ENCODE measurements around the gene TBPL2. TPM values are rescaled to one million over a fixed set of nuclear protein-coding genes. Genes with fewer than 3 reads are reported as not detected.

TBPL2 gene
- total and polyA plus RNA-seq, 4 donors, result not detected

- H3K27ac ChIP-seq (ENCODE audit: low read depth in 1 of 2, low read length in 1 of 2), result no peak overlapping the region
- no peaks in the 10 kb centered on the region for H3K27me3 ChIP-seq (ENCODE audit: control insufficient read depth in 3 of 3, insufficient read depth in 3 of 3, low read length in 2 of 3)
- peaks cover 0 to 20% (median 6%) of the 10 kb centered on the region in 5 donors for H3K4me1 ChIP-seq (ENCODE audit: control insufficient read depth in 5 of 5, insufficient read depth in 5 of 5, low read length in 5 of 5)
- H3K36me3 ChIP-seq (ENCODE audit: control insufficient read depth in 4 of 4, insufficient read depth in 4 of 4, low read length in 4 of 4), result no peaks in the 10 kb centered on the region
- H3K9ac ChIP-seq (ENCODE audit: insufficient read depth in 1 of 2, low read length in 2 of 2), result no peak overlapping the region
- H3K9me3 ChIP-seq (ENCODE audit: control insufficient read depth in 4 of 4, insufficient read depth in 3 of 4, low read length in 3 of 4), result no peaks in the 10 kb centered on the region
- 35 to 50% methylated on average over 4 of the region's 4 CpGs for WGBS, 2 donors
- no peak overlapping the region for H3K4me3 ChIP-seq
- ATAC-seq (ENCODE audit: insufficient read depth, low FRiP score) (no peak), DNase-seq (no peak)
- no peak for TF ChIP-seq CTCF (IDR thresholded peaks at IDR 0.05; ENCODE audit: control extremely low read depth, extremely low read depth)
These were observed 11.0 kb upstream of the TBPL2 start for GRCh38 chr14:55451398-55451797.

GRCh38 chr14:55450987-55451386 lies 10.6 kb upstream of the TBPL2 start:
- no peak overlapping the region for H3K4me3 ChIP-seq
- H3K9ac ChIP-seq (ENCODE audit: insufficient read depth in 1 of 2, low read length in 2 of 2), result no peak overlapping the region
- peaks cover 0 to 20% (median 6%) of the 10 kb centered on the region in 5 donors for H3K4me1 ChIP-seq (ENCODE audit: control insufficient read depth in 5 of 5, insufficient read depth in 5 of 5, low read length in 5 of 5)
- no peak overlapping the region for H3K27ac ChIP-seq (ENCODE audit: low read depth in 1 of 2, low read length in 1 of 2)
- TF ChIP-seq CTCF (IDR thresholded peaks at IDR 0.05; ENCODE audit: control extremely low read depth, extremely low read depth), result no peak
- ATAC-seq (ENCODE audit: insufficient read depth, low FRiP score) (no peak), DNase-seq (no peak)
- H3K36me3 ChIP-seq (ENCODE audit: control insufficient read depth in 4 of 4, insufficient read depth in 4 of 4, low read length in 4 of 4), result no peaks in the 10 kb centered on the region
- no peaks in the 10 kb centered on the region for H3K9me3 ChIP-seq (ENCODE audit: control insufficient read depth in 4 of 4, insufficient read depth in 3 of 4, low read length in 3 of 4)
- no peaks in the 10 kb centered on the region for H3K27me3 ChIP-seq (ENCODE audit: control insufficient read depth in 3 of 3, insufficient read depth in 3 of 3, low read length in 2 of 3)

GRCh38 chr14:55450539-55450938 lies 10.1 kb upstream of the TBPL2 start:
- Histone ChIP-seq H3K9ac (ENCODE audit: insufficient read depth in 1 of 2, low read length in 2 of 2) (no peak overlapping the region), H3K36me3 (ENCODE audit: control insufficient read depth in 4 of 4, insufficient read depth in 4 of 4, low read length in 4 of 4) (no peaks in the 10 kb centered on the region), H3K4me3 (no peak overlapping the region), H3K4me1 (ENCODE audit: control insufficient read depth in 5 of 5, insufficient read depth in 5 of 5, low read length in 5 of 5) (peaks cover 0 to 20% (median 6%) of the 10 kb centered on the region in 5 donors), H3K27ac (ENCODE audit: low read depth in 1 of 2, low read length in 1 of 2) (no peak overlapping the region), H3K27me3 (ENCODE audit: control insufficient read depth in 3 of 3, insufficient read depth in 3 of 3, low read length in 2 of 3) (no peaks in the 10 kb centered on the region), H3K9me3 (ENCODE audit: control insufficient read depth in 4 of 4, insufficient read depth in 3 of 4, low read length in 3 of 4) (no peaks in the 10 kb centered on the region)
- no peak for ATAC-seq (ENCODE audit: insufficient read depth, low FRiP score)
- DNase-seq, result no peak
- 85 to 86% methylated on average over 3 of the region's 3 CpGs for WGBS, 2 donors
- TF ChIP-seq CTCF (IDR thresholded peaks at IDR 0.05; ENCODE audit: control extremely low read depth, extremely low read depth), result no peak

GRCh38 chr14:55450124-55450523 lies 9.7 kb upstream of the TBPL2 start:
- 25 to 35% methylated on average over 2 of the region's 2 CpGs for WGBS, 2 donors

More at GRCh38 chr14:55450124-55450523, 9.7 kb upstream of the TBPL2 start:
- ATAC-seq (ENCODE audit: insufficient read depth, low FRiP score) (no peak), DNase-seq (no peak)
- TF ChIP-seq CTCF (IDR thresholded peaks at IDR 0.05; ENCODE audit: control extremely low read depth, extremely low read depth), result no peak
- Histone ChIP-seq H3K9me3 (ENCODE audit: control insufficient read depth in 4 of 4, insufficient read depth in 3 of 4, low read length in 3 of 4) (no peaks in the 10 kb centered on the region), H3K27me3 (ENCODE audit: control insufficient read depth in 3 of 3, insufficient read depth in 3 of 3, low read length in 2 of 3) (no peaks in the 10 kb centered on the region), H3K4me1 (ENCODE audit: control insufficient read depth in 5 of 5, insufficient read depth in 5 of 5, low read length in 5 of 5) (peaks cover 0 to 20% (median 6%) of the 10 kb centered on the region in 5 donors), H3K36me3 (ENCODE audit: control insufficient read depth in 4 of 4, insufficient read depth in 4 of 4, low read length in 4 of 4) (no peaks in the 10 kb centered on the region), H3K9ac (ENCODE audit: insufficient read depth in 1 of 2, low read length in 2 of 2) (no peak overlapping the region), H3K27ac (ENCODE audit: low read depth in 1 of 2, low read length in 1 of 2) (no peak overlapping the region), H3K4me3 (no peak overlapping the region)
